IPS-20b (cell line): ENCODE measurements around the gene SDHB.

Source experiments
- H3K27ac ChIP-seq: one replicate; pipeline ENCODE4 v1.5.1; 2013; ENCODE audit warnings: low read length
- H3K27me3 ChIP-seq: 2 replicates; pipeline ENCODE4 v1.6.1; 2013; ENCODE audit warnings: mild to moderate bottlenecking, low read length, inconsistent platforms; ENCODE audit not compliant: insufficient read depth
- H3K36me3 ChIP-seq: 2 replicates; pipeline ENCODE4 v1.6.1; 2013; ENCODE audit warnings: low read depth, mild to moderate bottlenecking, inconsistent platforms, low read length, moderate library complexity; ENCODE audit not compliant: insufficient read depth
- H3K4me1 ChIP-seq: 2 replicates; pipeline ENCODE4 v1.6.1; 2013; ENCODE audit warnings: mild to moderate bottlenecking, control low read depth, inconsistent platforms, low read length, moderate library complexity; ENCODE audit not compliant: insufficient read depth
- H3K4me3 ChIP-seq: 2 replicates; pipeline ENCODE4 v1.5.1; 2013; ENCODE audit warnings: mild to moderate bottlenecking, low read length, inconsistent platforms
- H3K9ac ChIP-seq: 2 replicates; pipeline ENCODE4 v1.6.1; 2013; ENCODE audit warnings: low read depth, mild to moderate bottlenecking, inconsistent platforms, low read length, moderate library complexity
- H3K9me3 ChIP-seq: 2 replicates; pipeline ENCODE4 v1.6.1; 2013; ENCODE audit warnings: mild to moderate bottlenecking, low read depth, low read length, inconsistent platforms; ENCODE audit not compliant: insufficient read depth

The SDHB gene

DNA sequence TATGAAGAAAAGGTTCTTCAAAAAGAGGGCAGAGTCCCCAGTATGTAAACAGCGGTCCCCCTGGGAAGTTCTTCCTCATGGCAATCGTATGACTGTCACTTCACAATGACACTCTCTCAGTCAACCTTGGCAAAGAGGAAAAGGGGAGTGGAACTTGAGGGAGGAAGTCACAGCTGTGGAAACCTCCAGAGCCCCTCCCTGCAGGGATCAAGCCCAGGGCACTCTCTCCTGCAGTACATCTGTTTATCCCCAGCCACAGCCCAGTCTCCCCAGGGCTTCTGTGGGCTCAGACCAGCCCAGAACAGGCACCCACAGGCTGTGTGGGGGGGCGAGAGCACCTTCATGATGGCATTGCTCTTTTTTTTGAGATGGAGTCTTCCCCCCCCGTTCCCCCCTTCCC is 44.1 kb downstream of the SDHB start:
- H3K27me3 ChIP-seq: 0 out of 2 replicates have a peak, but pooled peaks cover 5% of the 10 kb centered on the region
- H3K4me3 ChIP-seq: no peak overlapping the region
- H3K4me1 ChIP-seq: peaks cover 28% of the 10 kb centered on the region
- no peak overlapping the region for H3K9ac ChIP-seq
- no peaks in the 10 kb centered on the region for H3K9me3 ChIP-seq
- H3K27ac ChIP-seq: no peak overlapping the region
- H3K36me3 ChIP-seq: peaks cover under 1% of the 10 kb centered on the region

DNA sequence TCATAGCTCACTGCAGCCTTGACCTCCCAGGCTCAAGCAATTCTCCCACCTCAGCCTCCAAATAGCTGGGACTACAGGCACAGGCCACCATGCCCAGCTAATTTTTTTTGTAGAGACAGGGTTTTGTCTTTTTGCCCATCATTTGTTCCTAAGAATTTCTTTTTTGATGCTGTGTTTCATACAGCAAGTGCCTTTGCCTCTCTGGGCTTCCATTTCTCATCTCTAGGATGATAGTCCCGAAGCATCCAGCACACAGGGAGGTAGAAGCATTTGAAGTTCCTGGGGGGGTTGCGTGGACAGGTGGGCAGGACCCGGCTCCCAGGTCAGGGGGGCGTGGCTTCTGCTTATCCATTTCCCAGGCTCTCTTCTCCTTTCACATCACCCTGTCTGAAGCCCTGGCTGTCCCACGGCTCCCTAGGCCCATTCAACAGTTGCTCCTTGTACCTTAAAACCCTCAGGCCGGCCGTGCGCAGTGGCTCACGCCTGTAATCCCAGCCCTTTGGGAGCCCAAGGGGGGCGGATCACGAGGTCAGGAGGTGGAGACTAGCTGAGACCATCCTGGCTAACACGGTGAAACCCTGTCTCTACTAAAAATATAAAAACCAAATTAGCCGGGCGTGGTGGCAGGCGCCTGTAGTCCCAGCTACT is 45.5 kb downstream of the SDHB start:
- no peaks in the 10 kb centered on the region for H3K9me3 ChIP-seq
- 0 out of 2 replicates have a peak, but pooled peaks cover 5% of the 10 kb centered on the region for H3K27me3 ChIP-seq
- peaks cover 11% of the 10 kb centered on the region for H3K36me3 ChIP-seq
- peaks cover 19% of the 10 kb centered on the region for H3K4me1 ChIP-seq
- H3K4me3 ChIP-seq: no peak overlapping the region
- H3K9ac ChIP-seq: no peak overlapping the region
- no peak overlapping the region for H3K27ac ChIP-seq

DNA sequence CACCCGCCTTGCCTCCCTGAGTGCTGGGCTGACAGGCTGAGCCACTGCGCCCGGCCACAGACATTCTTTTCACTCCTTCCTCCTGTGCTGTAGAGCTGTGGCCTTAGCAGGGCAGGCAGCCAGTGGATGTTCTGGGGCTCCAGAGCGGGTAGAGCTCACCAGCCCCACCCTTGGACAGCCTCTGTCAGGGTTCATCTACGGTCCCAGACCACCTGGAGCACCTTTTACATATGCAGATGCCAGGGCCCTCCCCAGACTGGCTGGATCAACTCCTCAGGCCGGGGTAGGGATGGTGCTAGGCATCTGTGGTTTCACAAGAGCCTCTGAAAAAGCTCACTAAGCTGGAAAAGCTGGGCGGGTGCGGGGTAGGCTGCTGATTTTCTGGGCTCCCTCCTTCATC is 46.7 kb downstream of the SDHB start:
- Histone ChIP-seq H3K4me1 (peaks cover 6% of the 10 kb centered on the region), H3K36me3 (peaks cover 20% of the 10 kb centered on the region), H3K9ac (no peak overlapping the region), H3K27ac (no peak overlapping the region), H3K27me3 (0 out of 2 replicates have a peak, but pooled peaks cover 5% of the 10 kb centered on the region), H3K4me3 (no peak overlapping the region), H3K9me3 (no peaks in the 10 kb centered on the region)

DNA sequence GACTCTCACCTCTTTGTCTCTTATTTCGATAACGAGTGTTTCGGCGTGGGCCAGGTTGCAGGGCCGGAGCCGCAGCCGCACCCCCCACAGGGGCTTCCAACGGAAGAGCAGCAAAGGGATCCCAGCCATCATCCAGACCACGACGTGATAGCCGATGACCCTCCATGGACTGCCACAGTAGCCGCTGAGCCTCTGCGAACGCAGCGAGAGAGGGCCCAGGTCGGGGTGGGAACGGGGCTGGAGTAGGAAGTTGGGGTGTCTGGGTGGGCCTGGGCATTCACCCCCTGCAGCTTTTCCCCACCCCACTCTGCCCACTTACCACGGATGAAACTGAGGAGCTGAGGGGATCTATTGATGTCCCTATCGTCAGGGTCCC is 48.5 kb downstream of the SDHB start:
- Histone ChIP-seq H3K4me3 (no peak overlapping the region), H3K27ac (no peak overlapping the region), H3K36me3 (peaks cover 28% of the 10 kb centered on the region), H3K9ac (no peak overlapping the region), H3K4me1 (peaks cover under 1% of the 10 kb centered on the region), H3K9me3 (no peaks in the 10 kb centered on the region), H3K27me3 (0 out of 2 replicates have a peak, but pooled peaks cover 1% of the 10 kb centered on the region)

DNA sequence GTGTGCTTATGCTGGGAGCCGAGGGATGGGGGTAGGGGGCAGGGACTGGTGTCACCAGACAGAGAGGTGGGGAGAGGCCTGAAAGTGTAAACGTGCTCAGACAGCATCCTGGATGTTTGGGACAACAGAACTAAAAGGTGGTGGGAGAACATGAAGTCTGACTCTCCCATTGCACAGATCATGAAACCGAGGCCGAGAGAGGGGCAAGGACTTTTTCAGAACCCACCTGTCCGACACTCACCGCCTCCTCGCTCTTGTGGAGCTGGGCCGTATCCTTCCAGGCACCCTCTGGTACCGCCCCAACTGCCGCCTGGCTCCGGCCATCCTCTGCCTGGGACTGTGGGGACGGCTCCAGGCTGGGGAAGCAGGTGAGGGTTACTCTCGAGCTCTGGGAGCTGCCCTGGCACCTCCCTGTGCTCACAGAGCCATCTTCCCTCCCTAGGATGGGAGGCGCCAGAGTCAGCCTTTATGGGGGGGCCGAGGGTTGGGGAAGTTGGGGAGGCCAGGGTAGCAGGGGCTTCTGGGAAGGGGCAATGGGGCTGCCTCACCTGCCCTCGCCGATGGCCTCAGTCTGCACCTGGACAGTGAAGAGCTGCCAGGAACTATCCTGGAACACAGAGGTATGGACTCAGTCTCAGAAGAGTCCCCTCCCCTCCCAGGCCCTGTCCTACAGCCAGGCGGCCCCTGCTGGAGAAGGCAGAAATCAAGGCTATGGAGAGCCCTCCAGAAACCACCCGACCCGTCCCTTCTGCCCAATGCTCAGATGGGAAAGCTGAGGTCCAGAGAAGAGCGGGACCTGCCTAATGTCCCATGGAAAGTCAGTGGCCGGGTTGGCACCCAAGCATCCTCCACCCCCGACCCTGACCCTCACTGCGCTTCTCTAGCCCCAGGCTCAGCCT is 49.1 kb downstream of the SDHB start:
- Histone ChIP-seq H3K9me3 (no peaks in the 10 kb centered on the region), H3K36me3 (peaks cover 28% of the 10 kb centered on the region), H3K27ac (no peak overlapping the region), H3K27me3 (no peaks in the 10 kb centered on the region), H3K9ac (no peak overlapping the region), H3K4me3 (no peak overlapping the region), H3K4me1 (no peaks in the 10 kb centered on the region)

DNA sequence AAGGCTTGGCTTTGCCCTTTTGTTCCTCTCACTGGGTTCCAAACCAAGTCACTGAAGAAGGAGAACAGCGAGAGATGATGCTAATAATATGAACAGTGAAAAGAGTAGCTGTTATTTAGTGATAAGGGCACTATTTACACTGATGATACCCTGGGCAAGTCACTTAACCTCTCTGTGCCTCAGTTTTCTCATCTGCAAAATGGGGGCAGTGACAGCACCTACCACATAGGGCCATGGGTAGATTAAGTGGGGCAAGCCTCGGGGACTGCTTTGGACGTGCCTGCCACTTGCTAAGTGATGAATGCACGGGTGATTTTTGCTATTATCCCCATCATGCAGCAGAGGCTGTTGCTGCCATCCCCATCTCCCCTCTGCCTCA is 51.3 kb downstream of the SDHB start:
- Histone ChIP-seq H3K9ac (no peak overlapping the region), H3K27ac (no peak overlapping the region), H3K9me3 (no peaks in the 10 kb centered on the region), H3K36me3 (peaks cover 40% of the 10 kb centered on the region), H3K4me3 (no peak overlapping the region), H3K4me1 (no peaks in the 10 kb centered on the region), H3K27me3 (no peaks in the 10 kb centered on the region)

DNA sequence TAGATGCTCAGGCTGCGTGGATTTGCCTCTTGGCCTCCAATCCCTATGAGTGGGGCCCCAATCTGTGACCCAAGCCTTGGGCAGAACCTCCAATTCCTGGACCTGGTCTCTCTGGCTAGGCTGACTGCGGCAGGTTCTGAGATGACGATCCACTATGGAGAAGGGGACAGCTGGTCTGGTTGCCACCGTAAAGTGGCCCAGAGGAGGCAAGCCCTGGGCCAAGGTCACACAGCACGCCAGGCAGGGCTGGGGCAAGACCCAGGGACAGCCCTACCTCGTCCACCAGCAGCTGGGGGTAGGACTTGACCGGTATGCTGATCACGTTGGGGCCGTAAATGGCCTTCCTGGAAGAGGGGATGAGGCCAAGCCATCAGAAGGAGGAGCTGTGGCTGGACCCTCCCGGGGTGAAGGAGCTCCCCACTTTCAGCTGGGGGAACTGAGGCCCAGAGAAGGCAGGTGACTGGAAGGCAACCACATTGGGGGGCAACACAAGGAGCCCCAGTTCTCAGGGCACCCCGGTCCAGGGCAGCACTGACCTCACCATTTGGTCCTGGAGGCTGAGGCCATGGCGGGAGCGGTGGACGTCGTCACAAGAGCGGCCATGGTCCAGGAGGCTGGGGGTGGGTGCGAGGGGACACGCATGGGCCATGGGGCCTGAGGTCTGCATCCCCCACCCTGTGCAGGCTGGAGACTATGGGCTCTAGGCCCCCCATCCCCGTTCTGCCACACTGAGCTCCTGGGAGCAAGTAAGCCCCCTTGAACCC is 51.9 kb downstream of the SDHB start:
- Histone ChIP-seq H3K27me3 (no peaks in the 10 kb centered on the region), H3K9me3 (no peaks in the 10 kb centered on the region), H3K9ac (no peak overlapping the region), H3K27ac (no peak overlapping the region), H3K4me1 (no peaks in the 10 kb centered on the region), H3K36me3 (peaks cover 40% of the 10 kb centered on the region), H3K4me3 (no peak overlapping the region)

DNA sequence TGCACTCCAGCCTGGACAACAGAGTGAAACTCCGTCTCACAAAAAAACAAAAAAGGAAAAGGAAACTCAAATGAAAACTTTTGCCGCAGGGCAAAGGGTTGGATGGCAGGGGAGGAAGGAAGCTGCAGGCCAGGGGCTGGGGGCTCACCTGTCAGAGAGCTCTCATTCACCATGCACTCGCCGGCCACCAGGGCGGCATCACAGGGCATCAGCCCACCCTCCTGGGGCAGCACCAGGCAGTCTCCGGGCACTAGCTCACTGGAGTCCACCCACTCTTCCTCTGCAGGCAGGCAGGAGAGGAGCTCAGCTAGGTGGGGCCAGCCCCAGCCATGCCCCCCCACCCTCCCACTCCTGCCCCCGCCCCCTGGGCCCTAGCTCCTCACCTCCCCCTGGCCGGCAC is 54.0 kb downstream of the SDHB start:
- Histone ChIP-seq H3K27me3 (no peaks in the 10 kb centered on the region), H3K9ac (no peak overlapping the region), H3K4me3 (no peak overlapping the region), H3K36me3 (peaks cover 52% of the 10 kb centered on the region), H3K9me3 (no peaks in the 10 kb centered on the region), H3K4me1 (no peaks in the 10 kb centered on the region), H3K27ac (no peak overlapping the region)

DNA sequence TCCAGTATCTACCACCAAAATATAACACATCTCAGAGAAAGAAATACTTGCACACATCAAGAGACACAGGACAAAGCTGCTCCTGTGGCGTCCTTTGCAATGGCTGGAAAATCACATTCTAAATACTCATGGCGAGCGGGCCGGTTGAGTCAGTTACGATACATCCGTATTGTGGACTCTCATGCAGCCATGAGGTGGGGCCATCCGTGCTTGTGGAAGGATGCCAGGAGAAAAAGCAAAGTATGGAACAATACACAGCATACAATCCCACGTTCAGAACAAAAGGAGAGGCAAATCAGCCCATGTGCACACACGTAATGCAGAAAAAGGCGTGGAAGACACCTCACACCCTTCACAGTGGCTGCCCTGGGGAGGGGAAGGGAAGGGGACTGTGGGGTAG is 55.2 kb downstream of the SDHB start:
- Histone ChIP-seq H3K4me3 (no peak overlapping the region), H3K36me3 (peaks cover 41% of the 10 kb centered on the region), H3K27me3 (no peaks in the 10 kb centered on the region), H3K4me1 (no peaks in the 10 kb centered on the region), H3K9ac (no peak overlapping the region), H3K27ac (no peak overlapping the region), H3K9me3 (no peaks in the 10 kb centered on the region)

DNA sequence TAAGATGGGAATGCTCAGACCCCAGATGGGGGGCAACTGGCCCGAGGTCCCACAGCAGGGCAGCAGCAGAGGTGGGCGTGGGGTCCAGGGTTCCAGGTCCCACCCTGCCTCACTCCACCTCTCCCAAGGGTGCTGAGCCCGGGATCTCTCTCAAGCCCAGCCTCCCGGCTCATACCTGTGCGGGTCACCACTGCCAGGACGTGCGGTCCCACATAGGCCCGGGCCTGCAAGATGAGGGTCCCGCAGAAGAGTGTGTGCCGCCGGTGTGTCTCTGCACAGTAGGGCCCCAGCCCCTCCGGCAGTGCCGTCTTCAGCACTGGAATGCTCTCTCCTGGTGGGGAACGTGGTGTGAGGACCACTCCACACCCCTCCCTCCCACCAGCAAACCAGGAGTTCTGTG is 57.0 kb downstream of the SDHB start:
- Histone ChIP-seq H3K4me3 (no peak overlapping the region), H3K27ac (no peak overlapping the region), H3K9ac (no peak overlapping the region), H3K4me1 (no peaks in the 10 kb centered on the region), H3K27me3 (no peaks in the 10 kb centered on the region), H3K36me3 (peaks cover 30% of the 10 kb centered on the region), H3K9me3 (no peaks in the 10 kb centered on the region)

DNA sequence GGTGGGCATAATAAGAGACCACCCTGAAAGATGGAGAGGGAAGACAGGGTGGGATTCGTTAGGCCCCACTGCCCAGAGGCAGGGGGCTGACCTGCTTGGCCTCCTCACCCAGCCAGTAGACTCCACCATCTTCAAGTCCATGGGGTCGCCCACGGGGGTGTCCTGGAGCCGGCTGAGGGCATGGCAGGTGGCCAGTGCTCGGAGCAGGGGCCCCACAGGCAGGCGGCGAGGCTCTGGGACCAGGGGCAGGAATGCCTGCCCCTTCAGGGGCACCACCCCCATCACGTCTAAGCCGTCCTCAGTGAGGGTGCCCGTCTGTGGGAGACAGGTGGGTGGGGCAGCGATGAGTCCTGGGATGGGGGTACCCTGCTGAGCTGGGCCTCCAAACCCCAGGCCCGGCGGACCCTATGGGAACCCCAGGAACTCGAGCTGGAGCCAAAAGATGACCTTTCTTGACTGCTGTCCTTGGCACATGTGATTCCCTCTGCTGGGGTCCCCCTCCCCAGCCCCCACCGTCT is 60.3 kb downstream of the SDHB start:
- no peak overlapping the region for H3K4me3 ChIP-seq
- H3K27me3 ChIP-seq: no peaks in the 10 kb centered on the region
- no peaks in the 10 kb centered on the region for H3K9me3 ChIP-seq
- H3K27ac ChIP-seq: no peak overlapping the region
- H3K9ac ChIP-seq: no peak overlapping the region
- H3K4me1 ChIP-seq: no peaks in the 10 kb centered on the region
- peaks cover 20% of the 10 kb centered on the region for H3K36me3 ChIP-seq
